NCI-H1694 treated with DMSO at 0.1 percent for 48 hours (cell line): ENCODE results near the gene PHACTR1.

ENCODE experiments used
- DNase-seq: peaks from one replicate; lab custom pipeline; 2025; lab: John Stamatoyannopoulos, UW

PHACTR1 gene

DNA sequence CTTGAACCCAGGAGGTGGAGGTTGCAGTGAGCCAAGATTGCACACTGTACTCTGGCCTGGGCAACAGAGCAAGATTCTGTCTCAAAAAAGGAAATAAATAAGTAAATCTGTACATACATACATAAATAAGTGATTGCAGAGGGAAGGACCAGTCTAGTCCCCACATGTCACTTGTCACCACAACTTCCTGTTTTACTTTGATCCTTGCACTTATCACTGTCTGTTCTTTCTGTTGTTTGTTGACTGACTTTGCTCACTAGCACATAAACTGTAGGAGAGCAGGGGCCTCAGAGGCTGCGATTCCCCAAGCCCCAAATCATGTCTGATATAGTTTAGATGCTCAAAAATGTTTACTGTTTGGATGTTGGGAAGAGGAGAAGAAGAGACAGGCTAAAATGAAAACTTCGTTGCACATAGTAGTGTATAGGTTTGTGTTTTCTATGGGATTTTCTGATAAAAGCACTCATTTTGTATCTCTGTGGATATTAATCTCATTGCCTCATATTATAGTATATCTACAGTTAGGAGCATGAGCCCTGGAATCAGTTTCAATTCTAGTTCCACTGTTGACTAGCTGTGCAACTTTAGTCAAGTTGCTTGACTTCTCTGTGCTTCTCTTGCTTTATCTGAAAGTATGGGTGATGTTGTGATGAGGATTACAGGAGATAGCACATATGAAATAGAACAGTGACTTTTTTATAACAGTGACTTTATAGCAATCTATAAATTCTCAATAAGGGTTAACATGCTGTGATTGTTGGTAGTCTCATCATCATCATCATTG, 446.8 kb downstream of the PHACTR1 start:
- no peak for DNase-seq

DNA sequence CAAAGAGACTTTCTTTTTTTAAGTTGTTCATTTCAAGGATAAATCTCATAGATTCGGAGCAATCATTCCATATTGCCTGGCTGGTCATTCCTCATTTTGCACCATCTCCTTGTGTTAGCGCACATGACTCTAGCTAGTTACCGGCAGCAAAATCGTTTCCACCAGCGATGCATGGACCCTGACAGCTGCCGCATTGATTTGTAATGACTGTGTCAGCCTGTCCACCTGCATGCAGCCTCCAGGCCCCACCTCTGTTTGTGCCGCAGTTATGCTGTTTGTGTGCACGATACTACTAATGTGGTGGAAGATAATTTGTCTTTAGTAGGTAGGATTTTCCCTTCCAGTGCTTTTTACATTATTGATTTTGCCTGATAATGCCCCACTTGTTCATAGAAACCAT, 447.7 kb downstream of the PHACTR1 start:
- no peak for DNase-seq

DNA sequence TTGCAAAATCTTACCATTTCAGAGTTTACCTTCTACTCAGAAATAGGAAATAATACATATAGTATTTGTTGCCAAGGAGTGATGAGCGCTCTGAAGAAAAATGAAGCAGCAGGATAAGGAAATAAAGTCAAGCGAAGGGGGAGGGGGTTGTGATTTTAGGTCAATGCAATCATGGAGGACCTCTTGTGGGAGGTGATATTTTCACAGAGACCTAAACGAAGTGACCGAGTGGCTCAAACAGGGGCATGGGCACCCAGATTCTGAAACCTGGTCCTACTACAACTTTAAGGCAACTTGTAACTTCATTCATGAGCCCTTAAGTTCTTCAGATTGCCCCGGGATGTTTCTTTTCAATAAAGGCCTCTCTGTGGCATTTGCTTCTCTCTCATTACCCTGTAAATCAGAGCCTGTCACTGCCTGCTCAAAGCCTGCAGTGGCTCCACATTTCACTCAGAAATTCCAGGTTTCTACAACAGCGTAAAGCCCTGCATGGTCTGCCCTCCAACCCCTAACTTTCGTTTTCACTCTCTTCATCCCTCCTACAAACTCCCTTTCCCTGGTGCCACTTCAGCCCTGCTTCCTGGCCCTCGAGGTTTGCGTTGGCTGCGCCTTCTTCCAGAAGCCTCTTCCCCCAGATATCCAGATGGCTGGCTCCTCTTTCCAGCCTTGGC, 449.1 kb downstream of the PHACTR1 start:
- no peak for DNase-seq

DNA sequence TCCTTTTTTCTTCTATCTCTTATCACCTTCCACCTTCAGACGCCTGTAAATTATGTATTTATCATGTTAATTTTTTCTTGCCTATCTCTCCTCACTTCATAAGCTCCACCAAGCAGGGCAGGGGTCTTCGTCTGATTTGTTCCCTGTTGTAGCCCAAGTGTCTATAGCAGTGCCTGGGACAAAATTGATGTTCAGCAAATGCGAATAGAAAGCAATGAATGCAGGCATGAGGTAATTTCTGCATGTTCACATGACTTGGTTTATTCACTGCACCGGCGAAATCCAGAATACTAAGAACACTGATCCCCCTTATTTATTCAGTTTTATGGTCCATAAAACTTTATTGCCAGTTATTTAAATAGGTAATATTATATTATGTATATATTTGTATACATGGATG, 449.7 kb downstream of the PHACTR1 start:
- DNase-seq = no peak

DNA sequence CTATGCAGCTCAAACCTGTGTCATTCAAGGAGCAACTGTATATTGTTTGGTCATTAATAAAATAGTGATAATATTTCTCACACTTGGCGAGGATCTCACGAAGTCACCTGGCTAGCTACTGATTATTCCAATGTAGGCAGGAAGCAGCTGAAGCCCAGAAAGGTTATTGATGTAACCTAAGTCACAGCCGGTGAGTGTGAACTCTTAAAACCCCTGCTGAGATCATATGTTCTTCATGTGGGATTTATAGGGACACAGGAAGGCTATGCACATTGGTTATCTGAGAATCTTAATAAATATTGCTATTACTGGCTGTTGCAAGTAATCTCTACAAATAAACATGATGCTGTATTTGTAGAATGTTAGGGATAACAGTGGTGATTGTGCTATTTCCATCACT, 450.3 kb downstream of the PHACTR1 start:
- DNase-seq = no peak

DNA sequence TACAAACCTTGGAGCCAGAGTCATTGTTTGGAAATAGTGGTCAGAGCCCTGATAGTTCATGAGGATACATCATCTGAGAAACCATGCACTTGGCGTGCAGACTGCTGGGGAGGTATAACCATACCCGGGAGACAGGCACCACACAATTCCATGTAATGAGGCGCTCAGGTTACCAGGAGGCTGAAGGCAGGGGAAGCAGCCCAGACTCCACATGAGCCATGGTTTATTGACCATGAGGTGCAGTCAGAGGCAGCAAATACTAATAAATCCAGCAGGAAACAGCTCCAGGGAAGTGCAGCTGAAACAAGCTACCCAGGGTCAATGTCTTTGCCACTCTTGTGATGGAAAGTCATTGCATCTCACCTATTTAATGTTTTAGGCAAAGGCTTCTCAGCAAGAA, 455.7 kb downstream of the PHACTR1 start:
- DNase-seq = no peak

DNA sequence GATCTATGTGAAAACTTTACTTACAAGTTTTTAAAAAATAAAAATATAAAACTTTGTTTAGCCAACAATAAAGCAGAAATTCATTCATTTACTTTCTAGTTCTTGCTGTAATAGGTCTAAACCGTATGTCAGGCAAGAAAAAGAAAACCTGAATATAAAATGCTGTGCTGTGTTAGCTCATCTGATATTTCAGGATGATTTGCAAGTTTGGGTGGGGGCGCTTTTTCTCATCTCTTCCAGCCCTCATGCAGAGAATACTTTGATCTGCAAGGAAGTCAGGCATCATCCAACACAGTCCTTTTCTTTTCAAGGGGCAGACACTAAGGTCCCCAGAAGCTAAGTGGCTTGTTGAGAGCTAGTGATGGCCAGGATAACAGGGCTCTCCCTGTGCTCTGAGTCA, 458.5 kb downstream of the PHACTR1 start:
- no peak for DNase-seq

DNA sequence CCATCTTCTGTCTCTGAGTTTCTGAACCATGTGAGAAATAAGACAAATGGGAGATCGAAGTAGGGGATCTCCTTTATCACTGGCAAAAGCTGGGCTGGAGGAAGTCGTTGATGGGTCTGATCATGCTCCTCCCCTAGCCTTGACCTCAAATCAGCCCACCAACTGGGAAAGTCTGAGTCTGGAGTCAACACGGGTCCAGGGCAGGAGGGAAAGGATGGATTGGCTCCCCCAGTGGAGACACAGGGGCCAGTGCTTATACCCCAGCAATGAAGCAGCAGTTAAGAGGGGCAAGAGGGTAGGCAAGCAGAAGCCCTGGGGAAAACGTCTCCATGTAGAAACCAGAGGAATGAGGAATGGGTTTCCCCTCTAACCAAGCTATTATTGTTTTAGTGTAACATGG, 459.2 kb downstream of the PHACTR1 start:
- no peak for DNase-seq

DNA sequence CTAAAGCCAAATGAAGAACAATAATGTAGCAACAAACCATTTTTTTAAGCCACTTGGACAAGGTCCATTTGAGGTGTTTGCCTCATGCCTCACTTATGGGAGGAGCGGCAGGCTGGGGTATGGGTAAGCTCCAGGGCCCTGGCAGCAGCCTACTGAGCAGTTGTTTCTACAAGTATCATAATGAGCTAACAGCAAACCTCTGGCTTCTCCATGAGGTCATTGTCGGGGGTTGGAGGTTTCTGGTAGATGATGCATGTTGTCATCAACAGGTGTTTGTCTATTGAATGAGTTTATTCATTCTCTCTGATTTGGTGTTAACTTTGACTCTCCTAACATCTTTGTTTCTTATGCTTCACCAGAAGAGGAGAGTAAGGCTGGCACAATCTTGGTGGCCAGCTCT, 461.1 kb downstream of the PHACTR1 start:
- DNase-seq = no peak

DNA sequence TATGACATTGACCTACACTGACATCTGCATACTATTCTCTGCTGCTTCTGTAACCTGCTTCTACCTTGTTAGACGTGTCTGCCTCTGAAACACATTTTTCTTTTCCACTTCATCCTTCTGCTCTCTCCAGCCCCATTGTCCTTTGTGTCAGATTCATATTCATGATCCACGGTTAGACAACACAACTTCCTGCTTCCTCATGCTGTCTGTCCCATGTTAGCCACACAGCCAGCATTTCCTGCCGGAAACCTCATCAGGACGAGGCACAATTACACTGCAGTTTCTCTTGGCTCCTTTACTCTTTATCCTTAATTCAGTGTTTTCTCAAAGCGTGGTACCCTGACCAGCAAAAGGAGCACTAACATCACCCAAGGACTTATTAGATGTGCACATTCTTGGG, 461.5 kb downstream of the PHACTR1 start:
- no peak for DNase-seq

DNA sequence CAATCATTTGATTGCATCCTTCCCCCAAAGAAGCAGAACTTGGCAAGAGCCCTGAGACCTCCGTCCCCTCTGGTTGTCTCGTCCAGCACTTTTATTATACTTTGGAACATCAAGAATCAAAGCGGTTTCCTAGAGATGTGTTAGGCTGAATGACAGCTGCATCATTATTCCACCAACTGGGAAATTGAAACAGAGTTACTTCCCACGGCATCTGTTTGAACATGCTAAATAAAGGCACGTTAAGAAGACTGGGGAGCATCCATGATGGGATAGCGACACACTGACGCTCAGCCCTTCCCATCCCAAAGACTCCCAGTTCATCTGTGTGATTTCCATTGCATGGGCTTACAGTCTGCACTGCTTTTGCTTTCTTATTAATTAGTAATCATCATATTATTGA, 464.0 kb downstream of the PHACTR1 start:
- no peak for DNase-seq

DNA sequence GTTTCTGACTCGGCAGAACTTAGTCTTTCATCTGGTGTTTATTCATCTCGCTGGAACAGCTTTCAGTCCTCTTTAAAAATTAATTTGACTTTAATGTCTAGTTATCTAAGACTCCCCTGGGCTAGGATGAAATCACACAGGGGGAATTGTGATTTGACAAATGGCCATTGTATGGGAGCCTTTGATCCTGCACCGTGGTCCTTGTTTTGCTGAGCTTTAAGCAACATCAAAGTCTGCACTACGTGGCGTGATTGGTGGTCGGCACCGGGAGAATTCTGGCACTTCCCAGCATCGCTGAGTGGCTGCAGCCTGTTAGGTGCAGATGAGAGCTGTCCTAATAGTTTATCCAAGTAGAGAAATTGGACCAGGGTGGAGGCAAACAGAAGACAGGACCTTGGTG, 464.8 kb downstream of the PHACTR1 start:
- DNase-seq = no peak

DNA sequence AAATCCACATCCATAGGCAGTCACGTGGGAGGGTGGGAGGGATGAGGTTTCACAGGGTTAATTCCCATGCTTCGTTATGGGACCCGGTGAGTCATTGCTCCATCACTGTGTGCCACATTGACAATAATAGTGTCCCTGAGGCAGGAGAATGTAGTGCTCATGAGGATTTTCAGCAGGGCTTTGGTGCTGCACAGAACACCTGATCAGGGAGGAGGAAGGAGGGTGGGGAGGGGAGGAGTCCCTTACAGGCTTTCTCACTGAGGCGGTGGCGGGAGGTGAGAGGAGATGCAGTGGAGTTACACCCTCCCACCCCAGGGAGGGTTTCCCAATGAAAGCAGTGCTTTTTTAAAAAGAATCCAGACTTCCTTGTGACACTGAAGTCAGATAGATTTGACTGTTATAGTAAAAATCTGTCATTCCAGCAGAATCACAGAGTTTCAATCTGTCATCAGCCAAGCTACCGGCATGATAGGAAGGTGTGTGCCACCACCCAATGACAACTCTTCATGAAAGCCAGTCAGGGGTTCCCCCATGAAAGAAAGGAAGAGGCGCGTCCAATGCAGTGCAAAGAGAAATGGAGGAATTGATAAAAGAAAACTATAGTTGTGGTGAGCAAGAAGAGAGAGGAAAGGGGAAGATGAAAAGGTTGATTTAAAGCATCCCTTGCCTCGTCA, 467.0 kb downstream of the PHACTR1 start:
- no peak for DNase-seq

DNA sequence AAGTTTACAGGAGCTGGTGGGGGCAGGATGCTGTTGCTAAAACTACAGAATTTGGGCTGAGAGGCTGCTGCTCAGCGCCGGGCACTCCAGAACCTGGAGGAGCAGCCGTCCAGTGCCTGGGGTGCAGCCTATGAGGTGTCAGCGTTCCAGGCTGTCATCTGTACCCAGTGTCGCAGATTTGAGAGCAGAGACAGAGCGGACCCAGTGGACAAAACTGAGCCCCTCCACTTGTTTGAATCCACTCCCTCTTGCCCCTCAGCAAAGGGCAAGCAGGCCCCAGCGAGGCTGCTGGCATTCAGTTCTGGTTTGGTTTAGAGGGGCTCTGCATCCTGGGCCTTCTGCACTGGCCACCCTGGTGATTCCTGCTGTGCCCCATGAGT, 467.5 kb downstream of the PHACTR1 start:
- DNase-seq = no peak

DNA sequence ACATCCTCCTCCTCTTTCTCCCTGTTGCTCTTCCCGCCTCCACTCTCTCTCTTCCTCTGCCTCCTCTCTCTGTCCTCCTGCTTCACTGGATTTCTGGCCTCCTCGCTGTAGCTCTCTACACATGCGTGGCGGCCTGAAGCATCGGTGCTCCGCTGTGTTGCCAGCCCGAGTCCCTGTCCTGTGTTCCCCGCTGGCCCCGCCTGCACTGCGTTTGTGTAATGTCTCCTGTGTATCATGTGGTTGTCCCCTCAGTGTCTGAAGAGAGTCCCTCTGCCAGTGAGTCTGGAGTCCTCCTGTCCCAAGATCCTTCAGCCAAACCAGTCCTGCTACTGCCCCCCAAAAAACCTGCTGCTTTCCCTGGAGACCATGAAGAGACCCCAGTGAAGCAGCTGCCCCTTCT, 468.0 kb downstream of the PHACTR1 start:
- no peak for DNase-seq

DNA sequence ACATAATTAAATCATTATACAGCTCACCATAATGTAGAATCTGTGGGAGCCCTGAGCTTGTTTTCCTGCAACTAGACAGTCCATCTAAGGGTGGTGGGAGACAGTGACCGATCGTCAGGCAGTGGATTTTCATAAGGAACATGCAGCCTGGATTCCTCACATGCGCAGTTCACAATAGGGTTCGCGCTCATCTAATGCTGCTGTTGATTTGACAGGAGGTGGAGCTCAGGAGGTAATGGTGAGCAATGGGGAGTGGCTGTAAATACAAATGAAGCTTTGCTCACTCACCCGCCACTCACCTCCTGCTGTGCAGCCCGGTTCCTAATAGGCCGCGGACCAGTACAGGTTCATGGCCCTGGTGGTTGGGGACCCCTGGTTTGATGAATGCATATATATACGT, 470.3 kb downstream of the PHACTR1 start:
- DNase-seq = no peak

DNA sequence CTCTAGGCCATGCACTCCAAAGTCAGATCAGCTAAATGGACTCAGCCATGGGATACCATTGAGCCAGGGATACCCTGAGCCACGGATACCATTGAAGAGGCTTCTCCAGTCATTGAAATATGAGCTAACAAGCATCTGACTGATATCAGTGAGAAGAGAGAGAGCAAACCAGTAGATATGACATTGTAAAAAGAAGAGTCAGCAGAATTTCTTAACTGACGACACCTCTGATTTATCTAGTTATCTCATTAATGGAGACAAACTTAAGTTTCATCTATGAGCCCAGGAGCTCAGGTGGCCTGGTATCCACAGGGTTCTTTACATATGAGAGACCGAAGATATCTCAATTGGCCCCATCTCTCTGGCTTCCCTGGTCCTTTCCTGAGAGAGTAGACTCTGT, 471.1 kb downstream of the PHACTR1 start:
- DNase-seq = no peak

DNA sequence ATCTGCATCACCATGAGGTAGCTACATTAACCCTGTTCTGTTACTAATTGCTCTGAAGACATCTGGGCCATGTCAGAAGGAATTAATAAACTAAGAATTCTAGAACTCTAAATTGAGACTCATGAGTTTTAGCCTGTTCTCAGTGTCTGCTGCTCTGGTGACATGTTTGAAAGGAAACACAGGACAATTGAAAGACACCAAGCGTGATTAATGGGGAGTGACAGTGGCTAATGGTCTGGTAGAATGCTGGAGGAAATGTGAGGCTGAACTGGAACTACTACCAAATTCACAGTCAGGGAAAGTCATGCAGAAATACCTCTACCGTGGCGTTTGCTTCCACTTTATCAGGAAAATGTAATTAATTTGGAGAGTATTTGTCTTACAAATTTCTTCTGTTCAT, 471.7 kb downstream of the PHACTR1 start:
- DNase-seq = no peak

DNA sequence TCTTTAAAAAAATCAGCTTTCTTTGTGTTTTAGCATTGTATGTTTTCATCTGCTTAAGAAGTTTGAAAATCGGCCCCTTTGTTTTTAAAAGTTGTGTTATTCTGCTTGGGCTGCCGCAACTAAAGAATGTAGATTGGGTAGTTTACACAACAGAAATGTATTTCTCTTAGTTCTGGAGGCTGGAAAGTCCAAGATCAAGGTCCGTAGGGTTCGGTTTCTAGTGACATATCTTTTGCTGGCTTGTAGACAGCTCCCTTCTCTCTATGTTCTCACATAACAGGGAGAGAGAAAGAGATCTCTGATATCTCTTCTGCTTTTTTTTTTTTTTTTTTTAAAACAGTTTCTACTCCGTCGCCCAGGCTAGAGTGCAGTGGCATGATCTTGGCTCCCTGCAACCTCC, 473.1 kb downstream of the PHACTR1 start:
- DNase-seq = no peak

DNA sequence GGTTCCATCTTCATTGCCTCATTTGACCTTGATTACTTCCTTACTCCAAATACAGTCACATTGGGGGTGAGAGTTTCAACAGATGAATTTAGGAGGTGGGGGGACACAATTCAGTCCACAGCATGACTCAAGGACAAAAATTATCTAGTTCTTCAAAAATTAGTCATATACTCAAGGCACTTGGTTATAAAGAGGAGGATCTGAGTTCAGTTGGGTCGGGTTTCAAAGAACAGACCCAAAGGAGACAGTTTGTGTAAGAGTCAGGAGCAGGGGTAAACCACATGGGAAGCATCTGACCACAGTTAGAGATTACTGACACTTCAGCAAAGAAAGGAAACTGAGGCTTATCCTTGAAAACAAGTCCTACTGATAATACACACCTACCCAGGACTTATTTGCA, 473.8 kb downstream of the PHACTR1 start:
- no peak for DNase-seq

DNA sequence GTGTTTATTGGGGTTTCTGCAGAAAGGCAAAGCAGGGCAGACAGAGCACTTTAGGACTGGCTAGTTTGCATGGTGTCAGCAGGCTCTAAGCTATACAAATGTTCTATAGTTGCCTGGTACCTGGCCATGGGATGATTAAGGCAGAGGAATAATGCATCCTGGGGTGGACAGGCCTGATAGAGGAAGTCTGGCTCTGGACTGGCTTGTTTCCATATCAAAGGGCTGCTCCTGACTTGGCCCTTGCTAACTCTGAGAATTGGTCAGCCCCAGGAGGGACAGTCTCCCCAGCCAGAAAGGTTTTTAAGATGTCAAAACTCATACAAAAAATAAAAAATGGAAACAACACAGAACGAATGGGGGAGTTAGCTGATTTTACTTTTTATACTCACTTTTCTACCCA, 474.9 kb downstream of the PHACTR1 start:
- no peak for DNase-seq

DNA sequence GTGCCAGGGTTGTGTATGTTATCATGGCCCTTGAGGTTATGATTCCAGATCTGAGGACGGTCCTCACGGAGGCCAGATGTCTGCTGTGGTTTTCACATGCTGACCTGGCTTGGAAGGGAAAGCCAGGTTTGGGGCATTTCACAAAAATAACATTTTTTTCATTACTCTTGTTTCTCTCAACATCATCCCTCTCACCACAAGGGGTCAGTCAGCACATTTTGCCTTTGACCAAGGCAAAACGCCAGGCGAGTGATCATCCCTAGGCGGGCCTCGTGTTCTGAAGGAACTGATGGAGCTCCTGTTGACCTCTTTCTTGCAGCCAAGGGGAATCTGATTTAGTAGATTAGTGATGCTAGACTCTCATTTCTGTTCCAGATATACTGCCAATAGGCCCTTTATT, 478.3 kb downstream of the PHACTR1 start:
- DNase-seq = no peak

DNA sequence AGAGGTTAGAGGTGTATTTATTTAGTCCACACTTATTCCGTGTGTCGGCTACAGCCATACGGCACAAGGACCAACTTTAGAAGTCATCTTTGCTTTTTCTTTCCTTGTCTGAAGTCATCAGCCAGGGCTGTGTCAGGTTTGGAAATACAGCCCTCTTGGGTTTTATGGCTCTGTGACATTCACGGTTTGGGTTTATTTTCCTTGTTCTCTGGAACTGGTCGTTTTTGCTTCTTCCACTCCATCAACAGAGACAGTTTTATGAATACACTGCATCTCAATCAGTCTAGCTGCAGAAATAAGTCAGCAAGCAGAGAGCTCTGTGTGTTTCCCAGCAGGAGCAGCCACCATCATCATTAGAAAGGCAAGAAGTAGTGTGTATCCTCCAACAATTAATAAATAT, 479.2 kb downstream of the PHACTR1 start:
- DNase-seq = no peak
